NCI-H187 treated with DMSO at 0.1 percent for 48 hours (cell line): ENCODE results near the gene PIGZ.

ENCODE experiments used
- DNase-seq: peaks from one replicate; lab custom pipeline; 2025; lab: John Stamatoyannopoulos, UW

PIGZ gene

GRCh38 chr3:197001106-197001971 lies 32.7 kb upstream of the PIGZ start:
- no peak for DNase-seq

GRCh38 chr3:197000211-197000610 lies 31.6 kb upstream of the PIGZ start:
- DNase-seq = no peak

DNA sequence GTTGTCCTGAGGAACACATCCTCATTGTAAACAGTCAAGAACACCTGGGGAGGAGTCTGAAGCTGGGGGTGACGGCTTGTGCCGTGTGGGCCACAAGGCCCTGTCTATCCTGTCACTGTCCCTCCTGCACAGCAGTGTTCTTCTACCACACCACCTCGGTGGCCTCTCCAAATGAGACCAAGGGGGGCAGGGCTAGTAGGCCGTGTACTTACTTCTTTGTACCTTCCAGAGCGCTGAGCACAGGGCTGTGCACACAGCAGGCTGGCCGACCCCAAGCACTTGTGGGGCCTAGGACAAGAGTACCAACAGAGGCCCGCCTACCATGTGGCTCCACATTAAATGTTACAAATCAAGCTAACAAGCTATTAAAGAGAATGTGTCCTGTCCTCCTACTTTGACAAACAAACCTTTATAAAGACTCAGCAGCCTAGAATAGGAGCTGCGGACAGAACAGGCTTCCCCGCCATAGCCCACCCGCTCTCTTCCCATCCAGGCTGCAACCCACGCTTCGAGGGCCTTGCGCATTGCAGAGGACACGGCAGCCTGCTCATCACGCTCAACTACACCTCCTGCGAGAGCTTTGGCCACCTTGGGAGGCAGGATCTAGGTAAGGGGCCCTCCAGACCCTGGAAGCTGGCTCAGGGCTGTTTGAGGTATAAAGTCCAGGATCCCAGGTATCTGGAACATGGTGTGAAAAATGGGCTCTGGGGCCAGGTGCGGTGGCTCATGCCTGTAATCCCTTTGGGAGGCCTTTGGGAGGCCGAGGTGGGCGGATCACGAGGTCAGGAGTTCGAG lies 30.5 kb upstream of the PIGZ start:
- DNase-seq = no peak

DNA sequence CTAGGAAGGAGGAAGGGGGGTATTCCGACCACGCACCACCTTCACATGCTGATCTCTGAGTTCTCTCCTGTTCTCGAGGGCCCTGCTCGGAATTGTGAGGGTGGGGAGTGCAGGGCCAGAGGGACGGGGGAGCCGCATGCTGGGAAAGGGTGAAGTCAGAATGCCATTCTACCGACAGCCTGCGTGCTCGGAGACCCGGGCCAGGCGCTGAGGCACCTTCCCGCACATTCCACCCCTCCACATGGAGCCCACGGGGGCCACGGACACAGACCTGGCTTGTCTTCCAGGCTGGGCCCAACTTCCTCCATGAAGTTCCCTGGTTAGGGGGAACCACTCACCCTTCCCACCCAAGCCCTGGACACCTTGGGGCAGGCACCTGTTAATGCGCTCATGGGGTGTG lies 28.7 kb upstream of the PIGZ start:
- no peak for DNase-seq

- DNase-seq = peak; percentile 53
Observed at GRCh38 chr3:196996454-196997265, 28.0 kb upstream of the PIGZ start.

DNA sequence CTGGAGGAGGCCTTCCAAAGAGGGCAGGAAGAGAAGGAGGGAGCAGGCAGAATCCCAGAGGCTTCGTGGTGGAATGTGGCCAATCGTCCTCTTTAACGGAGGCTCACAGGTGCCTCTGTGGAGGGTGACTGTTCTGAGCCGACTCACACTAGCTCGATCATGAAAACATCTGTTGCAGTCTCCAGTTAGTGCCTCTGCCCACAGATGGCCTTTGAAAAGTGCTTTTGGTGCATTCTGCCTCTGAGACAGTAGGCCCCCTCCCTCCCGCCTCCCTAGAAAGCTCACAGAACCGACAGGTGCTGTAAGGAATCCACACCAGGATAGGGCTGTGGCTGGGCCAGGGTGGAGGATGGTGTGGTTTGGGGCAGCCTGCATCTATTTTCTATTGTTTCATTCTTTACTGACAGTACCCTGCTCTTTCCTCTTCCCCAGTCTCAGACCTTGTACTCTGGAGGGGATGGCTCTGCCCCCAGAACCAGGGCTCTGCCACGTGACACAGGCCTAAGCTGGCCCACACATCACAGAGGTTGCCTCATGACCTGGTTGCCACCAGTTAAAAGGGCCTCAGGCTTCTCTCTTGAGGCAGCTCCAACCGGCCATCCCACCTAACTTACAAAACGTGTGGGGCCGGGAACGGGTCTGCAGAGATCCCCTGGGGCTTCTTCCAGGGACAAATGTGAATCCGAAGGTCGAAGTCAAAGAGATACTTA lies 27.2 kb upstream of the PIGZ start:
- peak; percentile 11 for DNase-seq

DNA sequence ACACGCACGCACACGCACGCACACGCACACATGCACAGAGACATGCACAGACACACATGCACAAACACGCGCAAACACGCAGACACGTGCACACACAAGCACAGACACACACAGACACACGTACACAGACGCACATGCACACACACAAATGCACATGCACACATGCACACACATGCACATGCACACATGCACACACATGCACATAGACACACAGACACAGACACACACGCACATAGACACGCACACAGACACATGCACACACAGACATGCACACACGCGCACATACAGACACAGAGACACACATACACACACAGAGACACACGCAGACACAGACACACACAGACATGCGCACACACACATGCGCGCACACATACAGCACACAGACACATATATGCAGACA lies 26.4 kb upstream of the PIGZ start:
- DNase-seq = no peak

- no peak for DNase-seq
Observed at GRCh38 chr3:196994056-196994455, 25.4 kb upstream of the PIGZ start.

DNA sequence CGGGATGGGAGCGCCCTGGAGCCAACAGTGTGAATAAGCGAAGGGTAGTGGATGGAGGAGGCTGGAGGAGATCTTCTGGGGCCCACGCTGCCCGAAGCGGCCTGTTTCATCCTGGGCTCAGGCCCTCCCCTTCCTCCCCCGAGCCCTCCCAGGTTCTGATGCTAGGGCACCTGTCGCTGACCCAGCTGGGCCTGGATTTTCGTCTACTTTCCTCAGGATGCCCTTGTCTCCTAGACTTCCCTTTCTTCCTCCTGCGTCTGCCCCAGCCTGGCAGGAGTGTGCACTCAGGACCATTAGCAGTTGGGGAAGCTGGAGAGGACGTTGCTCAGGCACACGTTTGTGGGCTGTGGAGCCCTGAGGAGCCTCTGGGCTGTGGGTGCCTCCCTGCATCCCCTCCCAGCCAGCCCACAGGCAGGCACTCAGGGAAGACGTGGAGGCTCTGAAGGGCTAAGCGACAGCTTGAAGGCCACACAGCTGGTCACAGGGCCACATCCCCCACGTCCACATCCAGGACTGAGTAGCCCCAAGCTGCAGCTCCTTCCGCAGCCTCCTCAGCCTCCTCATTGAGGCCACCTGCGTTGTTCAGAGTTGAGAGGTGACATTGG lies 23.9 kb upstream of the PIGZ start:
- DNase-seq = no peak

- no peak for DNase-seq
Observed at GRCh38 chr3:196991581-196992460, 23.2 kb upstream of the PIGZ start.

GRCh38 chr3:196990601-196991007 lies 22.0 kb upstream of the PIGZ start:
- no peak for DNase-seq

GRCh38 chr3:196989721-196990262 lies 21.2 kb upstream of the PIGZ start:
- peak; percentile 37 for DNase-seq

GRCh38 chr3:196988241-196989029 lies 19.8 kb upstream of the PIGZ start:
- DNase-seq = no peak

- DNase-seq = no peak
Observed at GRCh38 chr3:196987022-196987421, 18.4 kb upstream of the PIGZ start.

GRCh38 chr3:196985954-196986885 lies 17.6 kb upstream of the PIGZ start:
- no peak for DNase-seq

DNA sequence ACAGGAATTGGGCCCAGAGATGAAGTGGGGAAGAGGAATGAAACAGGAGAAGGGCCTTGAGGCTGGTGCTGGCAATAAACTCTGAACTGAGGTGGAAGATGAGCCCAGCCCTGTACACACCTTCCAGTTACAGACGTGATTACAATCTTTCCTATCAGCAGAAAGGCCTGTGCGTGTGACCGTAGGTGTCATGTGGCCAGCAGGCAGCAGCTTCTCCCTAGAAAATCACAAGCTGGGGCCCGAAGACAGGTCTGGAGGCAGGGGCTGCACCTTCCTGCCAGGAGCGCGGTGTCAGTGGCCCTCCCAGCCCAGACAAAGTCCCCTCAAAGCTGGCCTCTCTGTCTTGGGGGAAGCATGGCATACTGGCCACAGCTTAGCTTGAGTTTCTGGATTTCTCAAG lies 16.7 kb upstream of the PIGZ start:
- DNase-seq = no peak

- no peak for DNase-seq
Observed at GRCh38 chr3:196983186-196983585, 14.6 kb upstream of the PIGZ start.

DNA sequence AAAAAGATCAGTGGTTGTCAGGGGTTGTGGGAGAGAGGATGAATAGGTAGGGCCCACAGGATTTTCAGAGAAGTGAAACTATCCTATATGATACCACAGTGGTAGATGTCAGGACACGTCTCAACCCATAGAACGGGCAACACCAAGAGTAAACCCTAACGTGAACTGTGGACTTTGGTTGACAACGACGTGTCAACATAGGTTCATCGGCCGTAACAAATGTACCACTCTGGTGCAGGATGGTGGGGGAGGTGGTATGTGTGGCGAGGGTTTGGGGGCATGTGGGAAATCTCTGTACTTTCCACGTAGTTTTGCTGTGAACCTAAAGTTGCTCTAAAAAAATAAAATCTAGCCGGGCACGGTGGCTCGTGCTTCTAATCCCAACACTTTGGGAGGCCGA lies 13.0 kb upstream of the PIGZ start:
- DNase-seq = no peak
